Heart right ventricle (tissue), 16 donors: Measurements from ENCODE around the gene RNF144B. TPM values are rescaled to one million over a fixed set of nuclear protein-coding genes. Genes with fewer than 3 reads are reported as not detected.
A peak's percentile ranks its signal among the peaks of the same experiment; 100 is the strongest.
"Not testable (repeated sequence)": the region's sequence is repeated elsewhere in the genome, so short reads cannot be mapped to it uniquely, and the experiment has no call there.

Experiments used
- ATAC-seq, 8 donors: fragments of 200-7000 bp; cut with Tn5 transposase; one replicate each; pipeline ENCODE4 v1.9.1; 2020; ENCODE audit warnings: mild to moderate bottlenecking in 8 of 8, moderate library complexity in 8 of 8, moderate number of reproducible peaks in 1 of 8
- DNase-seq, 2 donors: peaks; one replicate each; pipeline ENCODE4 v3.0.0-alpha.2; 2020
- H3K27ac ChIP-seq, 10 donors: fragments of 200-600 bp; sonication (generic) in 2 of 10; one replicate each; pipeline versions ENCODE4 v1.5.0 to v1.8.0; 2020 to 2022; ENCODE audit warnings: mild to moderate bottlenecking in 3 of 10
- H3K27me3 ChIP-seq, 7 donors: fragments of 200-600 bp; one replicate each; pipeline ENCODE4 v1.8.0; 2021 to 2022; ENCODE audit warnings: mild to moderate bottlenecking in 2 of 7
- H3K36me3 ChIP-seq, 9 donors: fragments of 200-600 bp; sonication (generic) in 1 of 9; one replicate each; pipeline versions ENCODE4 v1.5.0 to v1.8.0; 2020 to 2022; ENCODE audit warnings: mild to moderate bottlenecking in 2 of 9
- H3K4me1 ChIP-seq, 9 donors: fragments of 200-600 bp; sonication (generic) in 1 of 9; one replicate each; pipeline versions ENCODE4 v1.5.0 to v1.8.0; 2020 to 2022; ENCODE audit warnings: mild to moderate bottlenecking in 4 of 9
- H3K4me3 ChIP-seq, 10 donors: fragments of 200-600 bp; sonication (generic) in 2 of 10; one replicate each; pipeline versions ENCODE4 v1.5.0 to v1.8.0; 2020 to 2022; ENCODE audit warnings: mild to moderate bottlenecking in 7 of 10, moderate library complexity in 2 of 10
- H3K9me3 ChIP-seq, 11 donors: fragments of 200-600 bp in 10 of 11; sonication (generic) in 2 of 11; one replicate each; pipeline versions ENCODE4 v1.5.0 to v1.8.0; 2013 to 2022; ENCODE audit warnings: mild to moderate bottlenecking in 2 of 11, control low read depth in 1 of 11, moderate library complexity in 1 of 11
- WGBS, 2 donors: extraction: QIAGEN DNeasy Blood & Tissue Kit; methylation state at CpG; one replicate each; pipeline ENCODE4 v1.1.7; 2013; ENCODE audit warnings: inconsistent platforms in 1 of 2; 5-methylcytosine and 5-hydroxymethylcytosine counted together
- intact Hi-C, 10 donors: fragments of 100-400 bp; cut with DNase I; formaldehyde crosslinking; loops; one replicate each; pipeline versions ENCODE4 v1.11.1 to v1.14.2; 2022
- polyA plus RNA-seq, 2 donors: library from polyadenylated mRNA; stranded (reverse); fragments of 200-250 nt; gene quantifications; one replicate each; pipeline ENCODE4 v1.2.3, GENCODE V29; 2013
- total RNA-seq, 10 donors: library from RNA; stranded (reverse); fragmentation: NEBNext Ultra II Directional in 3 of 10; extraction: Animal tissue kit (Norgen Biotek cat#: 25700) in 3 of 10; gene quantifications; one replicate each; pipeline versions ENCODE4 v1.2.1 to v1.2.4, GENCODE V29; 2021 to 2023
- TF ChIP-seq, protein P1 (sequence below), 9 donors: fragments of 200-600 bp; sonication (generic) in 2 of 9; IDR thresholded peaks; one replicate each; pipeline versions ENCODE4 v1.5.0 to v1.8.0; 2021 to 2022; ENCODE audit warnings: antibody characterized with exemption in 9 of 9, mild to moderate bottlenecking in 5 of 9, moderate library complexity in 1 of 9
- donor health status: Arrhythmogenic right ventricular cardiomyopathy.
- donor health status: ischemic (EF 13 %, LVEDD 7.1; RV severe dilation, severe dysfunction).
- donor health status: healthy with polysubstance abuse.
- donor health status: DM: no; HTN: yes; CAD: no.
- donor health status: DM: no; HTN: no; CAD: no.
- donor health status: ischemic (EF 25% LVEDD 6.9; RV normal size, moderate dysfunction).
- donor health status: ischemic (EF 25% LVEDD 5.7; RV mildly dilated, moderate dysfunction).
- donor health status: healthy.
- donor health status: DM: yes; HTN: yes; CAD: no.
- donor health status: Ischemic cardiomyopathy.
- donor health status: ischemic (EF 35%, LVEDD 5.7; RV mildly dilated, moderate dysfunction).
- donor health status: nonischemic (EF 11% LVEDD 7.7; RV severe dilation, severe dysfunction).
- donor health status: DM: yes; HTN: yes; CAD: no.
- donor health status: PGD.
- donor health status: ischemic (EF 29% LVEDD 5.4; RV normal size, mild dysfunction).
- donor health status: nonischemic (EF 23%, LVEDD 6.1; RV moderate dilation, normal function).

RNF144B gene
- total and polyA plus RNA-seq, 12 donors: 4.6 to 25.5 (median 9.4) TPM

DNA sequence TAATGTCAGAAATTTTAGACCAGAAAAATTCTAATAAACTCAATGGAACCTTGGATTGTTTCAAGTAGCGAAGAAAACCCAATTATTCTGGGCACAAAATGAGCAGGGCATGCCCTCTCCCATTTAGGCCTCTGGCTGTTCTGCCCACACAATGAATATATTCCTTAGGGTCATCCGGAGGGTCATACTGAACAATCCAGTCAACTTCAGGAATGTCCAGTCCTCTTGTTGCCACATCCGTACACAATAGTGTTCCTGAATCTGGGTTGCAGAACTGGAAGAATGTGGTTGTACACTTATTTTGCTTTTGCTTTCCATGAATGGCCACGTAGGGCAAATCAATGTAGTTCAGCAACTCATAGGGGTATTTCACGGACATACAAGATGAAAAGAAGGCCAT is 23.4 kb upstream of the RNF144B start:
- Histone ChIP-seq H3K4me3 (no peak overlapping the region), H3K9me3 (peaks cover 0 to under 1% (median 0%) of the 10 kb centered on the region in 11 donors), H3K27me3 (no peaks in the 10 kb centered on the region), H3K4me1 (peaks cover 0 to 22% (median 11%) of the 10 kb centered on the region in 9 donors), H3K27ac (no peak overlapping the region), H3K36me3 (no peaks in the 10 kb centered on the region)
- TF ChIP-seq, protein P1, sequence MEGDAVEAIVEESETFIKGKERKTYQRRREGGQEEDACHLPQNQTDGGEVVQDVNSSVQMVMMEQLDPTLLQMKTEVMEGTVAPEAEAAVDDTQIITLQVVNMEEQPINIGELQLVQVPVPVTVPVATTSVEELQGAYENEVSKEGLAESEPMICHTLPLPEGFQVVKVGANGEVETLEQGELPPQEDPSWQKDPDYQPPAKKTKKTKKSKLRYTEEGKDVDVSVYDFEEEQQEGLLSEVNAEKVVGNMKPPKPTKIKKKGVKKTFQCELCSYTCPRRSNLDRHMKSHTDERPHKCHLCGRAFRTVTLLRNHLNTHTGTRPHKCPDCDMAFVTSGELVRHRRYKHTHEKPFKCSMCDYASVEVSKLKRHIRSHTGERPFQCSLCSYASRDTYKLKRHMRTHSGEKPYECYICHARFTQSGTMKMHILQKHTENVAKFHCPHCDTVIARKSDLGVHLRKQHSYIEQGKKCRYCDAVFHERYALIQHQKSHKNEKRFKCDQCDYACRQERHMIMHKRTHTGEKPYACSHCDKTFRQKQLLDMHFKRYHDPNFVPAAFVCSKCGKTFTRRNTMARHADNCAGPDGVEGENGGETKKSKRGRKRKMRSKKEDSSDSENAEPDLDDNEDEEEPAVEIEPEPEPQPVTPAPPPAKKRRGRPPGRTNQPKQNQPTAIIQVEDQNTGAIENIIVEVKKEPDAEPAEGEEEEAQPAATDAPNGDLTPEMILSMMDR (IDR thresholded peaks at IDR 0.05): no peak
- intact Hi-C loops: no loop called here
- no peak for DNase-seq
- 87% methylated on average over 5 of the region's 5 CpGs for WGBS, 2 donors
- no peak for ATAC-seq

DNA sequence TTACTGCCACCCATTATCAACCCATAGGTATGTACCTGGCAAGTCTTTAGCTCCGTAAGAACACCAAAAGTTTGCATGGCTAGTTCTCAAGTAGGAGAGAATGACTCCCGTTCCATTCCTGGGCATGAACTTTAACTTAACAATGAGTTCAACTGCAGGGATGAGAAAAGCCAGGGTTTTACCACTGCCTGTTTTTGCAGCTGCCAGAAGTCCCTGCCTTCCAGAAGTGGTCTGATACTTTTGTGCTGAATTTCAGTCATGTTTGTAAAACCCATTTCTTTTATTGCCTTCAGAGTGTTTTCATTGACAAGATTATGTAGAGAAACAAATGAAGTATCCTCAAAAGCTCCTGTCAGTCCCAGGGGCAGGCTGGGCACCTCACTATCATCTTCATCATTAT is 22.6 kb upstream of the RNF144B start:
- ATAC-seq, H3K9me3 ChIP-seq, DNase-seq, intact Hi-C loops, H3K27ac ChIP-seq, H3K36me3 ChIP-seq, H3K4me3 ChIP-seq, H3K27me3 ChIP-seq: not testable (repeated sequence)
- peaks cover 0 to 18% (median 11%) of the 10 kb centered on the region in 9 donors for H3K4me1 ChIP-seq
- WGBS, 2 donors: 75 to 85% methylated on average over 2 of the region's 2 CpGs

DNA sequence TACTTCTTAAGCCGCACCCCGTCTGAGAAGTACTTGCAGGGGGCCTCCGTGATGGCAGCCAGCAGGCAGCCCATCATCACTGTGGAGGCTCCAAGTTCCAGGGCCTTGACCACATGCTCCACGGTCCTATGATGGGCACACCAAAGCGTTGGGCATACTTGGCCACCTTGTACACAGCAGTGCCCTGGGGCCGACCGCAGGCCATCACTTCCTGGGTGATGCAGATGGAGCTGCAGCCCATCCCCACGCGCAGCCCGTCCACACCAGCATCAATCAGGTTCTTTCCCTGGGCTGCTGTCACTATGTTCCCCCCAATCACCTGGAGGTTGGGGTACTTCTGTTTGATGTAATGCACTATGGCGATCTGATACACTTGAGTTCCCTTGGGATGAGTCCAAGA is 19.8 kb upstream of the RNF144B start:
- DNase-seq (no peak), ATAC-seq (no peak)
- TF ChIP-seq, protein P1 (IDR thresholded peaks at IDR 0.05): no peak
- WGBS, 2 donors: 95 to 97% methylated on average over 11 of the region's 11 CpGs
- intact Hi-C loops: no loop called here
- Histone ChIP-seq H3K27me3 (no peaks in the 10 kb centered on the region), H3K4me3 (no peak overlapping the region), H3K36me3 (no peaks in the 10 kb centered on the region), H3K4me1 (peaks cover 0 to 26% (median 10%) of the 10 kb centered on the region in 9 donors), H3K27ac (no peak overlapping the region), H3K9me3 (no peaks in the 10 kb centered on the region)

DNA sequence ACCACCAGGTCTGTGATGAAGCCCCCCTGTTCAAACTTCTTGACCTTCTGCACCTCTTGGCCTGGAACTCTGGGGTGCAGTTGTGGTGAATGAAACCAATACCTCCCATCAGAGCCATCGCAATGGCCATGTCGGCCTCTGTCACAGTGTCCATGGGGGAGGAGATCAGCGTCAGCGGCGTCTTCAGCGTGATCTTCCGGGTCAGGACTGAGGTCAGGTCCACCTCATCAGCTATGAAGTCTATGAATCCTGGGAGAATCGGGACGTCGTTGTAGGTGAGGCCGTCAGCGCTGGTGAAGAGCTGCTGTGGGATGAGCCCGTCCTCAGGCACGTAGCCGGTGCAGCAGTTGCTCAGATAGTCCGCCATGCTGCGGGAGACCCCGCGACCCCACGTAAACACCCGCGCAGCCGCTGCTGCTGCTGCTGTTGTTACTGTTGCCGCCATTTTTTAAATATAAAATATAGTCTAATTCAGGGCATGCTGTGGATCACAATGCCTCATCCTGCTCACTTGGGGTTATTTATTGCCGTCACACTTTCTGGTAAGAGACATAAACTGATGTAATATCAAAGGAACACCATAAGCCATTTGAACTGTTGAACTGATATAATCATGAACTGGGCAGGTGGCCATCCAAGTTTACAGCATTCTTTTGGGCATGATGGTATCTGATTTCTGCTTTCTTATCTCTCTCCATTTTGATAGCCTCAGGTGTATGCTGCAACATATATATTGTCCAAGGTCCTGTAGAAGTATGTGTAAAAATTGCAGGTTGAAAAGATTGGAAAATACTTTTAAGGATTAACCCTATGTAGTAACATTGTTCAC is 18.7 kb upstream of the RNF144B start:
- Histone ChIP-seq H3K4me1 (peaks cover 0 to 21% (median 7%) of the 10 kb centered on the region in 9 donors), H3K27ac (no peak overlapping the region), H3K4me3 (no peak overlapping the region), H3K36me3 (no peaks in the 10 kb centered on the region), H3K27me3 (no peaks in the 10 kb centered on the region), H3K9me3 (no peaks in the 10 kb centered on the region)
- 94 to 97% methylated on average over 25 of the region's 25 CpGs for WGBS, 2 donors
- ATAC-seq: no peak
- intact Hi-C loops: no loop called here
- TF ChIP-seq, protein P1 (IDR thresholded peaks at IDR 0.05): no peak
- no peak for DNase-seq

DNA sequence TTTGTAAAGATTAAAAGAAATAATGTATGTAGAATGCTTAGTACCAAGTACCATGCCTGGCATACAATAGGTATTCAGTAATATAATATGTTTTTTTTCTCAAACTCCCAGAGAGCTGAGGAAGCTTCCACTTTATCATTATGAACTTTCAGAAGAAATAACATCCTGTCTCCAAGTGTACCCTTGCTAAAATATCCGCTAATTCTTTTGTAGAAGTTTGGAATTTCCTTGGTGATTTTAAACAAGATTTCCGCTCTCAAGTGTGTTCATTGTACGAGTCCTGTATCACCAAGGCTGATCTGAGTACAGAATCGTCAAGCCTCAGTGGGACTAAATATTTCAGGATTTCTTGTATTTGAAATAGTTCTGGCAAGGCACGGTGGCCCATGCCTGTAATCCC is 16.1 kb upstream of the RNF144B start:
- ATAC-seq (peak; percentile 51 to 94 (median 82)), DNase-seq (no peak)
- TF ChIP-seq, protein P1 (IDR thresholded peaks at IDR 0.05): no peak
- H3K36me3 ChIP-seq: no peaks in the 10 kb centered on the region
- peak overlapping the region; percentile 47 to 77 (median 63) for H3K27ac ChIP-seq
- H3K27me3 ChIP-seq: no peaks in the 10 kb centered on the region
- 55 to 67% methylated on average over 5 of the region's 5 CpGs for WGBS, 2 donors
- no peak overlapping the region for H3K4me3 ChIP-seq
- intact Hi-C loops: loop anchor here in 1 of 10 donors (2.0 kb wide), 1 partner anchor 14 kb away; no protein-coding TSS in a partner anchor
- peaks cover 0 to 21% (median 7%) of the 10 kb centered on the region in 9 donors for H3K4me1 ChIP-seq
- no peaks in the 10 kb centered on the region for H3K9me3 ChIP-seq
